Activated B cell treated with CpG ODN at 0.5 μM for 24 hours (primary cell): Measurements from ENCODE around the gene PRDM2. TPM values are rescaled to one million over a fixed set of nuclear protein-coding genes. Genes with fewer than 3 reads are reported as not detected.

Source experiments
- ATAC-seq: fragments of 200-7000 bp; cut with Tn5 transposase; one replicate; pipeline ENCODE4 v1.10.0; 2021; ENCODE audit warnings: low read depth, mild to moderate bottlenecking, moderate library complexity
- CTCF ChIA-PET: fragments of 350-600 bp; sonication (Branson Sonifier 250); formaldehyde crosslinking; loops from one replicate; lab custom pipeline; 2021; ENCODE audit warnings: antibody characterized with exemption; lab: Charles Lee
- POLR2A ChIA-PET: fragments of 350-600 bp; sonication (Branson Sonifier 250); formaldehyde crosslinking; loops from one replicate; lab custom pipeline; 2021; ENCODE audit warnings: antibody characterized with exemption; lab: Charles Lee
- DNase-seq: peaks from one replicate; pipeline ENCODE4 v3.0.0; 2022
- H3K27ac Mint-ChIP-seq: one replicate; pipeline ENCODE4 v1.8.0; 2020; ENCODE audit warnings: mixed read lengths
- H3K27me3 Mint-ChIP-seq: one replicate; pipeline ENCODE4 v1.8.0; 2021; ENCODE audit warnings: mixed read lengths
- H3K36me3 Mint-ChIP-seq: one replicate; pipeline ENCODE4 v1.8.0; 2021; ENCODE audit warnings: low read depth, mixed read lengths
- H3K4me1 Mint-ChIP-seq: one replicate; pipeline ENCODE4 v1.8.0; 2021; ENCODE audit warnings: mixed read lengths
- H3K4me3 Mint-ChIP-seq: one replicate; pipeline ENCODE4 v1.8.0; 2020; ENCODE audit warnings: mild to moderate bottlenecking, mixed read lengths
- H3K9me3 Mint-ChIP-seq: one replicate; pipeline ENCODE4 v1.8.0; 2020; ENCODE audit warnings: mixed read lengths
- intact Hi-C: fragments of 100-400 bp; cut with micrococcal nuclease; formaldehyde crosslinking; loops from one replicate; pipeline ENCODE4 v1.15.1; 2024
- total RNA-seq: library from RNA; stranded (reverse); gene quantifications from 2 replicates; pipeline ENCODE4 v1.2.3, GENCODE V29; 2022
- TF ChIP-seq, protein P1 (sequence below): fragments of 200-600 bp; IDR thresholded peaks from one replicate; pipeline ENCODE4 v1.8.0; 2022; ENCODE audit warnings: antibody characterized with exemption, mild to moderate bottlenecking

The PRDM2 gene
- total RNA-seq, 1 donor from 2014 or later, result 194 TPM

GRCh38 chr1:13812456-13813397, 112.7 kb downstream of the PRDM2 start:
- Mint-ChIP-seq H3K9me3 (no peaks in the 10 kb centered on the region), H3K4me1 (peaks cover 38% of the 10 kb centered on the region), H3K27me3 (no peaks in the 10 kb centered on the region), H3K4me3 (no peak overlapping the region), H3K27ac (no peak overlapping the region), H3K36me3 (peaks cover 43% of the 10 kb centered on the region)
- intact Hi-C loops, result loop anchor here (5.0 kb wide), 1 partner anchor 295 kb away; no protein-coding TSS in a partner anchor
- ATAC-seq (no peak), DNase-seq (no peak)
- ChIA-PET POLR2A (no interaction called here), CTCF (interaction anchor here (1.0 kb wide), 1 partner anchor 15 kb away, joined by 3 read pairs; no protein-coding TSS in a partner anchor)
- TF ChIP-seq, protein P1, sequence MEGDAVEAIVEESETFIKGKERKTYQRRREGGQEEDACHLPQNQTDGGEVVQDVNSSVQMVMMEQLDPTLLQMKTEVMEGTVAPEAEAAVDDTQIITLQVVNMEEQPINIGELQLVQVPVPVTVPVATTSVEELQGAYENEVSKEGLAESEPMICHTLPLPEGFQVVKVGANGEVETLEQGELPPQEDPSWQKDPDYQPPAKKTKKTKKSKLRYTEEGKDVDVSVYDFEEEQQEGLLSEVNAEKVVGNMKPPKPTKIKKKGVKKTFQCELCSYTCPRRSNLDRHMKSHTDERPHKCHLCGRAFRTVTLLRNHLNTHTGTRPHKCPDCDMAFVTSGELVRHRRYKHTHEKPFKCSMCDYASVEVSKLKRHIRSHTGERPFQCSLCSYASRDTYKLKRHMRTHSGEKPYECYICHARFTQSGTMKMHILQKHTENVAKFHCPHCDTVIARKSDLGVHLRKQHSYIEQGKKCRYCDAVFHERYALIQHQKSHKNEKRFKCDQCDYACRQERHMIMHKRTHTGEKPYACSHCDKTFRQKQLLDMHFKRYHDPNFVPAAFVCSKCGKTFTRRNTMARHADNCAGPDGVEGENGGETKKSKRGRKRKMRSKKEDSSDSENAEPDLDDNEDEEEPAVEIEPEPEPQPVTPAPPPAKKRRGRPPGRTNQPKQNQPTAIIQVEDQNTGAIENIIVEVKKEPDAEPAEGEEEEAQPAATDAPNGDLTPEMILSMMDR, result no peak

DNA sequence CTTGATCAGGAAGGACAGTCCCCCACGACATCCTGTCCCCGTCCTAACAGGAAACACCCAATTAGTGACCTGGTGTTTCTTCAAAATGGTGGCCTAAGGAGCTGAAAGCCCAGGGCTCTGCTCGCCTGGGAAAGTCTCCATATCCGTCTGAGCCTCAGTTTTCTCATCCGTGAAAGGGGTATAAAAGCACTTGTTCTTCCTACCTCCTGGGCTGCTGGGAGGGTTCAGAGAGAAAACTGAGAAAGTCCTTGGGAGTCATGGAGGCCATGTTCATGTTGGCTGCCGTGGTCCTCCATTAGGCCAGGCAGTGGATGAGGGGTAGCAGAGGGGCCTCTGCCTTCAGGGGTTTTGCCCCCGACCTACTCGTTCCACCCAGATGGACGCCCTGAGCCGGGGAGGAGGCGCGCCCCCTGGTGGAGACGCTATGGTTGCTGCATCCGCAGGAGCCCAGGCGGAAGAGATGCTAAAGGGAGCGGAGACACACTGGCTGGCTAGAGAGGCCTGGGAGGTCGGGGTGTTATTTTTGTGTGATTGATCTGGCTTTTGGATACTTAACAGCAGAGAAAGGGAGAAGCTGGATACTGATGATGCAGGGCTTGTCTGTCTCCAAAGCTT, 113.5 kb downstream of the PRDM2 start:
- H3K27me3 Mint-ChIP-seq, result no peaks in the 10 kb centered on the region
- peaks cover 43% of the 10 kb centered on the region for H3K36me3 Mint-ChIP-seq
- peaks cover 31% of the 10 kb centered on the region for H3K4me1 Mint-ChIP-seq
- H3K9me3 Mint-ChIP-seq, result no peaks in the 10 kb centered on the region
- H3K27ac Mint-ChIP-seq, result no peak overlapping the region
- H3K4me3 Mint-ChIP-seq, result no peak overlapping the region
- POLR2A ChIA-PET, result no interaction called here
- intact Hi-C loops, result loop anchor here (5.0 kb wide), 1 partner anchor 296 kb away; no protein-coding TSS in a partner anchor
- TF ChIP-seq, protein P1, result no peak
- CTCF ChIA-PET, result interaction anchor here (1.0 to 2.2 kb wide), 2 partner anchors 16 to 150 kb away, joined by 3 to 7 read pairs; no protein-coding TSS in a partner anchor
- ATAC-seq (peak; percentile 56), DNase-seq (peak; percentile 41)

DNA sequence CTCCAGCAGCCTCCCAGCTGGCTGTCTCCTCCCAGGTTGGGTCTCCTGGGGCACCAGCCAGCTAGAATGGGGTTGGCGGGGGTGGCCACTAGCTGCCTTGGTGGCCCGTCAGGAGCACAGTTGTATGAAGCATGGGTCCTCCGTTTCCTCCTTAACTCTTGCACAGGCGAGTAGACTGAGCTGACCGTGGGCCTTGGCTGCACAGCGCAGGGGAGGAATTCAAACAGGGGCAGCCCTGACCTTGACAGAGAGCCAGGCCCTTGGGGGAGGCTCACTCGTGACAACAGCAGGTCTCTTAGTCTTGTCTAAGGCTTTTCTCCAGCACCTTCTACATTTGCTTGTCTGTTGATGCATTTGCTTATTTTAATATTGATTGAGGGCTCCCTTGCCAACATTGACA, 114.1 kb downstream of the PRDM2 start:
- Mint-ChIP-seq H3K4me1 (peaks cover 24% of the 10 kb centered on the region), H3K9me3 (no peaks in the 10 kb centered on the region), H3K27ac (no peak overlapping the region), H3K36me3 (peaks cover 43% of the 10 kb centered on the region), H3K4me3 (no peak overlapping the region), H3K27me3 (no peaks in the 10 kb centered on the region)
- DNase-seq, result no peak
- intact Hi-C loops, result loop anchor here (5.0 kb wide), 1 partner anchor 297 kb away; no protein-coding TSS in a partner anchor
- ATAC-seq, result no peak
- POLR2A ChIA-PET, result no interaction called here
- CTCF ChIA-PET, result interaction anchor here (1.0 to 2.2 kb wide), 2 partner anchors 16 to 150 kb away, joined by 3 to 7 read pairs; no protein-coding TSS in a partner anchor
- TF ChIP-seq, protein P1, result no peak

- Mint-ChIP-seq H3K9me3 (no peaks in the 10 kb centered on the region), H3K4me3 (no peak overlapping the region), H3K4me1 (peaks cover 14% of the 10 kb centered on the region), H3K27me3 (no peaks in the 10 kb centered on the region), H3K27ac (no peak overlapping the region), H3K36me3 (peaks cover 43% of the 10 kb centered on the region)
- ATAC-seq, result no peak
- POLR2A ChIA-PET, result no interaction called here
- no peak for DNase-seq
- CTCF ChIA-PET, result no interaction called here
- intact Hi-C loops, result no loop called here
- TF ChIP-seq, protein P1, result no peak
Measured at GRCh38 chr1:13816016-13816760, 116.2 kb downstream of the PRDM2 start.
